D721Med (cell line): Measurements from ENCODE around the gene CLMP.
A peak's percentile ranks its signal among the peaks of the same experiment; 100 is the strongest.

Source experiments
- DNase-seq: peaks from one replicate; pipeline ENCODE4 v3.0.0; 2011; ENCODE audit warnings: low spot score; ENCODE audit not compliant: insufficient read length
- FAIRE-seq: peaks from 2 replicates; lab custom pipeline; 2011; peaks lifted over from hg19 to GRCh38; lab: Jason Lieb, UNC
- CTCF ChIP-seq: IDR thresholded peaks from 2 replicates; pipeline ENCODE4 v1.5.1; 2012; ENCODE audit warnings: mild to moderate bottlenecking, control low read depth; ENCODE audit not compliant: insufficient read depth; ENCODE audit errors: missing control alignments

The CLMP gene

DNA sequence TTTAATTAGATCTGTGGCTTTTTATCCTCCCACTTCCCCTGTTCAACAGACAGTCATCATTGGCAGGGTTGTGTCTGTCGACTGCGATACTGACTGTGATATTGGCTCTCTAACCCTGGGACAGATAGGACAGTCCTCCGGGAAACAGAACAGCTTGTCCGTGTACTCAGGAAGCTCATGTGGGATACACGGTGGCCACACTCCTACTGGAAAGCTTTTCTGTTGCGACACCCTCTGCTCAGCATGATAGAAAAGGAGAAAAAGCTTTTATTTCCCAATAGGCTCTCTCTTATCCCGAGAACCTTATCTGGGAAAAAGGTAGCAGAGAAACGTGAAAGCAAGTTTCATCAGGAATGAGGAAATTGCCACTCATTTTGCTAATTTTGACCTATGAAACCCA is 72.7 kb downstream of the CLMP start:
- no peak for FAIRE-seq
- no peak for TF ChIP-seq CTCF
- DNase-seq = no peak

DNA sequence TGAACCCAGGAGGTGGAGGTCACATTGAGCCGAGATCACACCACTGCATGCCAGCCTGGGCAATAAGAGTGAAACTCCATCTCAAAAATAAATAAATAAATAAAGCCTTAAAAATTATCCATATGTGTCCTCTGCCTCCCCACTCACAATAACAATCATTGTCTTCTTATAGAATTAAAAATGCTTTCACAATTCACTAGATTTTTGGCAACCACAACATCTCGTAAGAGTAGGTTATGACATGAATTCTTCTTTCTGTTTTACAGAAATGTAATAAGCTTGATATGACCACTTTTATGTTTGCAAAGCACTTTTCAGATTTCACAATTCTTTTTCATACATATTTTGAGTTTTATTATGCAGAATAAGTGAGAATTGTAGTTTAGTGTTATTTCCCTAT is 78.6 kb downstream of the CLMP start:
- no peak for FAIRE-seq
- no peak for TF ChIP-seq CTCF
- DNase-seq = no peak

DNA sequence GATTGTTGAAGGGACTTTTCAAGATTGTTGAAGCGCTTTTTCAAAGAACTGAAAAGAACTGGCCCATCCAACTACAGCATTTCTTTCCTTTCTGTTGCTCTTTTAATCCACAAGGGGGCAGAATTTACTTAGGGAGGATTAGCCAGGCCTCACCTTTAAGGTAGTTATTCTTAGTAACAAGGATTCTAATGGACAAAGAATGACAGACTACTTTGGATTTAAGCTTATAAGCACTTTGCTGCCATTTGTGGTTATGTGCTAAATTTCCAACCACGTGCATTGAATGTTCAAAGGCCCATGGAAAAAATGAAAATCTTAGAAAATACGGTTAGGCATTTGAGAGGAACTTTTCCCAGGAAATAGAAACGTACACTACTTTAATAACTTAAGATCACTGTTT is 83.6 kb downstream of the CLMP start:
- DNase-seq (peak; percentile 42), FAIRE-seq (peak; percentile 88)
- TF ChIP-seq CTCF = peak; percentile 93

DNA sequence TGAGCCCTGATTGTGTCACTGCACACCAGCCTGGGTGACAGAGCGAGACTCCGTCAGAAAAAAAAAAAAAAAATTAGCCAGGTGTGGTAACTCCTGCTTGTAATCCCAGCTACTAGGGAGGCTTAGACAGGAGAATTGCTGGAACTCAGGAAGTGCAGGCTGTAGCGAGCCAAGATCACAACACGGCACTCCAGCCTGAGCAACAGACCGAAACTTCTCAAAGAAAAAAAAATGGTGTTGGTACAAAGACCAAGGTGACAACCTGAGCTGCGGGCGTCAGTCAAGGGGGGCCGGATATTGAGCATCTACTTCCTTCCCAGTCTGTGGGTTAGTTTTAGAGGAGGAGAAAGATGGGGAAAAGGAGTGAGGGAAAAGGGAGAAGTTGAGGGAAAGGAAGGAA is 84.7 kb downstream of the CLMP start:
- no peak for DNase-seq
- FAIRE-seq = no peak
- no peak for TF ChIP-seq CTCF

DNA sequence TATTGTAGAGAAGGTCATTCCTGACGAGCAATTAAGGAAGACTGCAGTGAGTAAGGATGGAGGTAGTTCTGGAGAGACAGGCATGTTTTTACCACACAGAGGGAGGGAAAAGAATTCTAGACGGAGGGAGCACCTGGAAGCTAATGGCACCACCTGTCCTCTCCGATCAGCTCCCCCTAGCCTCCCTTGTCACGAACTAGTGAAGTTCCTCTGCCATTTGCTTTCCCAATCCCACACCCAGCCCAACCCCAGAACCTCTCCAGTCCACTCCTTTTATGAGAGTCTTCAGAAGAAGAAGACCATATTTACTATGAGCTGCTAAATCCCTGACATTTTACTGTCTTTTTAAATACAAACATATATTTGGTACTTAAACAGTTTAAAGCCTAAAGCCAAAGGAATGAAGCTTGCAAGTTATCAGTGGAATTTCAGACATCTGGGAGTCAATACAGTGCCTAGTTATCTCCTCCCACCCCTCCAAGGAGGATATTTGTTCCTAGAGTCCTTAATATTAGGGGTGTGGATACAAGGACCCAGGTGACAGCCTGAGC is 87.0 kb downstream of the CLMP start:
- DNase-seq = no peak
- FAIRE-seq = no peak

DNA sequence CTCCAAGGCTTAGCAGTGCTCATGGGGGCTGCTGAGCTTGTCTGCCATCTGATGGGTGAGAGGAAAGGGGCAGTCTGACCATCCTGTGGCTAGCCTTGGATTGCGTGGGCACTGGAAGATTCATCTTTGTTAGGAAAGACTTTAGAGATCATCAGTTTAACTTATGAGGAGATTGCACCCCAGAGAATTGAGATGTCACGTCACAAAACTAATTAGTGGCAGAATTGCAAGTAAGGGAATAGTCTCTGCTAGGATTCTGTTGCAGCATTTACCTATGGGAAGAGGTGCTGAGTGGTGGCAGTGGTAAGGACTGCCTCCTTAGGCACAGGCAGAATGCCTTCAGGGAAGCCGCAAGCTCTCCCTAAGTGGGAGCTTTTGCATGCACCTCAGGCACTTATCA is 90.4 kb downstream of the CLMP start:
- FAIRE-seq (no peak), DNase-seq (no peak)
- TF ChIP-seq CTCF = no peak

More for the DNA sequence above, 87.0 kb downstream of the CLMP start:
- no peak for TF ChIP-seq CTCF

DNA sequence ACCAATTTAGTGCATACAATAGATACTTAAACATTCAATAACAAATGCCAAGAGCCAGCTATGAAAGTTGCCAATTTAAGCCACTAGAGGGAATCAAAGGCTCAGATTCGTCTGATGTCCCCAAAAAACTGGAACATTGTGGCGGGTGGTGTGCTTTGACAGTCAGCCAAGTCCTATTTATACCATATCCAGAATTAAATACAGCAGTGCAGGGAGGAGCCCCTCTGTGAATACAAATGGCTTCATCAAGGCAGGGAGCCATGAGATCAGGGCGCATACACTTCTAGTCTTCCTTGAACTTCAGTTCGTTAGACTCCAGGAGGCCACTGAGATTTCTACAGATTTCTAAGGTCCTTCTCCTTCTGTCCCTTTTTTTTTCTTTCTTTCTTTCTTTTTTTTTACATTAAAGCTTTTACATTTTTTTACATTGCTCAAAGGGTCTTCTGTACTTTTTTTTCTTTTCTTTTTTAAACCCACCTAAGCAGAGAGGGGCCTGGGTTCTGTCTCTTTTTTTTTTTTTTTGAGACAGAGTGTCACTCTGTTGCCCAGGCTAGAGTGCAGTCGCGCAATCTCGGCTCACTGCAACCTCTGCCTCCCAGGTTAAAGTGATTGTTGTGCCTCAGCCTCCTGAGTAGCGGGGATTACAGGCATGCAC is 91.6 kb downstream of the CLMP start:
- TF ChIP-seq CTCF = peak; percentile 65
- DNase-seq = no peak
- no peak for FAIRE-seq
